Measurements from ENCODE around the gene PSD2.

Gene PSD2

GRCh38 chr5:139772089-139772791 is 23.4 kb upstream of the PSD2 start:
- FAIRE-seq (no peak), DNase-seq (ENCODE audit: insufficient read length, low spot score) (no peak)
- TF ChIP-seq POU2F2 (IDR thresholded peaks at IDR 0.05; ENCODE audit: low read depth, low read length) = no peak
- no peak for TF ChIP-seq TAF1 (IDR thresholded peaks at IDR 0.05; ENCODE audit: low read depth, low read length)
- TF ChIP-seq PAX5 (IDR thresholded peaks at IDR 0.05; ENCODE audit: insufficient read depth, low read length, severe bottlenecking) = no peak
- no peak for TF ChIP-seq SPI1 (IDR thresholded peaks at IDR 0.05; ENCODE audit: low read depth, low read length)
- TF ChIP-seq POLR2A (IDR thresholded peaks at IDR 0.05; ENCODE audit: low read depth, low read length) = no peak
- no peak for TF ChIP-seq POLR2AphosphoS5 (IDR thresholded peaks at IDR 0.05; ENCODE audit: low read depth, low read length)

- no peak for DNase-seq (ENCODE audit: insufficient read length, low spot score)
- TF ChIP-seq POLR2AphosphoS5 (IDR thresholded peaks at IDR 0.05; ENCODE audit: low read depth, low read length) (no peak), POLR2A (IDR thresholded peaks at IDR 0.05; ENCODE audit: low read depth, low read length) (no peak), TAF1 (IDR thresholded peaks at IDR 0.05; ENCODE audit: low read depth, low read length) (no peak), POU2F2 (IDR thresholded peaks at IDR 0.05; ENCODE audit: low read depth, low read length) (no peak), PAX5 (IDR thresholded peaks at IDR 0.05; ENCODE audit: insufficient read depth, low read length, severe bottlenecking) (no peak), SPI1 (IDR thresholded peaks at IDR 0.05; ENCODE audit: low read depth, low read length) (no peak)
- no peak for FAIRE-seq
Measured at GRCh38 chr5:139772927-139773690, 22.5 kb upstream of the PSD2 start.

GRCh38 chr5:139774980-139775661 is 20.5 kb upstream of the PSD2 start:
- TF ChIP-seq SPI1 (IDR thresholded peaks at IDR 0.05; ENCODE audit: low read depth, low read length) = no peak
- TF ChIP-seq POU2F2 (IDR thresholded peaks at IDR 0.05; ENCODE audit: low read depth, low read length) = no peak
- TF ChIP-seq PAX5 (IDR thresholded peaks at IDR 0.05; ENCODE audit: insufficient read depth, low read length, severe bottlenecking) = no peak
- TF ChIP-seq POLR2A (IDR thresholded peaks at IDR 0.05; ENCODE audit: low read depth, low read length) = no peak
- no peak for TF ChIP-seq TAF1 (IDR thresholded peaks at IDR 0.05; ENCODE audit: low read depth, low read length)
- TF ChIP-seq POLR2AphosphoS5 (IDR thresholded peaks at IDR 0.05; ENCODE audit: low read depth, low read length) = no peak
- DNase-seq (ENCODE audit: insufficient read length, low spot score) (peak; percentile 81), FAIRE-seq (peak; percentile 65)

GRCh38 chr5:139775872-139776271 is 19.7 kb upstream of the PSD2 start:
- TF ChIP-seq POLR2A (IDR thresholded peaks at IDR 0.05; ENCODE audit: low read depth, low read length) (no peak), SPI1 (IDR thresholded peaks at IDR 0.05; ENCODE audit: low read depth, low read length) (no peak), POU2F2 (IDR thresholded peaks at IDR 0.05; ENCODE audit: low read depth, low read length) (no peak), TAF1 (IDR thresholded peaks at IDR 0.05; ENCODE audit: low read depth, low read length) (no peak), POLR2AphosphoS5 (IDR thresholded peaks at IDR 0.05; ENCODE audit: low read depth, low read length) (no peak), PAX5 (IDR thresholded peaks at IDR 0.05; ENCODE audit: insufficient read depth, low read length, severe bottlenecking) (no peak)
- no peak for FAIRE-seq
- DNase-seq (ENCODE audit: insufficient read length, low spot score) = no peak

- DNase-seq (ENCODE audit: insufficient read length, low spot score) (no peak), FAIRE-seq (no peak)
- TF ChIP-seq TAF1 (IDR thresholded peaks at IDR 0.05; ENCODE audit: low read depth, low read length) = no peak
- no peak for TF ChIP-seq SPI1 (IDR thresholded peaks at IDR 0.05; ENCODE audit: low read depth, low read length)
- no peak for TF ChIP-seq PAX5 (IDR thresholded peaks at IDR 0.05; ENCODE audit: insufficient read depth, low read length, severe bottlenecking)
- TF ChIP-seq POLR2A (IDR thresholded peaks at IDR 0.05; ENCODE audit: low read depth, low read length) = no peak
- TF ChIP-seq POU2F2 (IDR thresholded peaks at IDR 0.05; ENCODE audit: low read depth, low read length) = no peak
- no peak for TF ChIP-seq POLR2AphosphoS5 (IDR thresholded peaks at IDR 0.05; ENCODE audit: low read depth, low read length)
Measured at GRCh38 chr5:139776861-139777260, 18.7 kb upstream of the PSD2 start.

GRCh38 chr5:139783436-139783965 is 12.1 kb upstream of the PSD2 start:
- DNase-seq (ENCODE audit: insufficient read length, low spot score) (no peak), FAIRE-seq (peak; percentile 5)
- no peak for TF ChIP-seq POLR2A (IDR thresholded peaks at IDR 0.05; ENCODE audit: low read depth, low read length)
- no peak for TF ChIP-seq SPI1 (IDR thresholded peaks at IDR 0.05; ENCODE audit: low read depth, low read length)
- no peak for TF ChIP-seq PAX5 (IDR thresholded peaks at IDR 0.05; ENCODE audit: insufficient read depth, low read length, severe bottlenecking)
- TF ChIP-seq POU2F2 (IDR thresholded peaks at IDR 0.05; ENCODE audit: low read depth, low read length) = no peak
- no peak for TF ChIP-seq POLR2AphosphoS5 (IDR thresholded peaks at IDR 0.05; ENCODE audit: low read depth, low read length)
- no peak for TF ChIP-seq TAF1 (IDR thresholded peaks at IDR 0.05; ENCODE audit: low read depth, low read length)

- FAIRE-seq = no peak
Measured at GRCh38 chr5:139784488-139784887, 11.1 kb upstream of the PSD2 start.

GRCh38 chr5:139787257-139787567 is 8.4 kb upstream of the PSD2 start:
- DNase-seq (ENCODE audit: insufficient read length, low spot score) (no peak), FAIRE-seq (peak; percentile 94)
- TF ChIP-seq TAF1 (IDR thresholded peaks at IDR 0.05; ENCODE audit: low read depth, low read length) (no peak), POU2F2 (IDR thresholded peaks at IDR 0.05; ENCODE audit: low read depth, low read length) (no peak), SPI1 (IDR thresholded peaks at IDR 0.05; ENCODE audit: low read depth, low read length) (no peak), PAX5 (IDR thresholded peaks at IDR 0.05; ENCODE audit: insufficient read depth, low read length, severe bottlenecking) (no peak), POLR2AphosphoS5 (IDR thresholded peaks at IDR 0.05; ENCODE audit: low read depth, low read length) (no peak), POLR2A (IDR thresholded peaks at IDR 0.05; ENCODE audit: low read depth, low read length) (no peak)

More at GRCh38 chr5:139784488-139784887, 11.1 kb upstream of the PSD2 start:
- TF ChIP-seq TAF1 (IDR thresholded peaks at IDR 0.05; ENCODE audit: low read depth, low read length) = no peak
- TF ChIP-seq POLR2AphosphoS5 (IDR thresholded peaks at IDR 0.05; ENCODE audit: low read depth, low read length) = no peak
- TF ChIP-seq POLR2A (IDR thresholded peaks at IDR 0.05; ENCODE audit: low read depth, low read length) = no peak
- no peak for TF ChIP-seq PAX5 (IDR thresholded peaks at IDR 0.05; ENCODE audit: insufficient read depth, low read length, severe bottlenecking)
- TF ChIP-seq SPI1 (IDR thresholded peaks at IDR 0.05; ENCODE audit: low read depth, low read length) = no peak
- TF ChIP-seq POU2F2 (IDR thresholded peaks at IDR 0.05; ENCODE audit: low read depth, low read length) = no peak
- DNase-seq (ENCODE audit: insufficient read length, low spot score) = no peak
